ENCODE results near the gene PHYKPL.

GRCh38 chr5:178192244-178192643 is 40.4 kb downstream of the PHYKPL start:
- TF ChIP-seq POLR2A (IDR thresholded peaks at IDR 0.05) (no peak), EP300 (IDR thresholded peaks at IDR 0.05) (no peak)
